IMR-90 (cell line): Measurements from ENCODE around the gene WDR74. TPM values are rescaled to one million over a fixed set of nuclear protein-coding genes. Genes with fewer than 3 reads are reported as not detected.

Experiments used
- CHD1 ChIP-seq: IDR thresholded peaks from 2 replicates; pipeline ENCODE4 v1.6.1; 2012; ENCODE audit warnings: low read depth, low read length, improper control_type of control experiment
- MAFK ChIP-seq: IDR thresholded peaks from 2 replicates; pipeline ENCODE4 v1.6.1; 2012; ENCODE audit warnings: low read depth, low read length, improper control_type of control experiment
- MAZ ChIP-seq: IDR thresholded peaks from 2 replicates; pipeline ENCODE4 v1.6.1; 2012; ENCODE audit warnings: low read depth, mild to moderate bottlenecking, low read length, improper control_type of control experiment, moderate library complexity, borderline replicate concordance
- RAD21 ChIP-seq: IDR thresholded peaks from 2 replicates; pipeline ENCODE4 v1.6.1; 2012; ENCODE audit warnings: low read length, improper control_type of control experiment
- RCOR1 ChIP-seq: IDR thresholded peaks from 2 replicates; pipeline ENCODE4 v1.6.1; 2012; ENCODE audit warnings: mild to moderate bottlenecking, low read length, improper control_type of control experiment; ENCODE audit not compliant: insufficient replicate concordance
- SMC3 ChIP-seq: fragments of 150-350 bp; IDR thresholded peaks from 2 replicates; pipeline ENCODE4 v1.6.1; 2016; ENCODE audit warnings: low read depth, mild to moderate bottlenecking, antibody characterized with exemption, low read length, moderate library complexity
- USF2 ChIP-seq: fragments of 150-350 bp; IDR thresholded peaks from 2 replicates; pipeline ENCODE4 v1.6.1; 2017; ENCODE audit warnings: mild to moderate bottlenecking, antibody characterized with exemption, low read length, low read depth
- polyA plus RNA-seq, 3 experiments: library from polyadenylated mRNA; depleted of rRNA; stranded (reverse); fragments of >200 nt; gene quantifications; 2 replicates each; pipeline ENCODE4 v1.2.3, GENCODE V29; 2012; ENCODE audit warnings: low replicate concordance in 1 of 3
- total RNA-seq: library from RNA; depleted of rRNA; stranded (reverse); fragments of >200 nt; gene quantifications from 2 replicates; pipeline ENCODE4 v1.2.3, GENCODE V29; 2012

Gene WDR74
- total and polyA plus RNA-seq, 2 of the 4 experiments (the other 2 are of a cell fraction): 38.4 to 44.3 TPM

- TF ChIP-seq USF2 (no peak), MAZ (no peak), RAD21 (no peak), CHD1 (no peak), MAFK (no peak), SMC3 (no peak), RCOR1 (no peak)
Observed at GRCh38 chr11:62846177-62846576, 6.8 kb upstream of the WDR74 start (continued).
